HepG2 (cell line): ENCODE data around the gene SPRYD3. TPM values are rescaled to one million over a fixed set of nuclear protein-coding genes. Genes with fewer than 3 reads are reported as not detected.
A peak's percentile ranks its signal among the peaks of the same experiment; 100 is the strongest.

Source experiments
- AGO1 ChIP-seq: fragments of 200-400 bp; formaldehyde crosslinking; IDR thresholded peaks from 2 replicates; pipeline ENCODE4 v1.6.1; 2017; ENCODE audit warnings: mild to moderate bottlenecking, low read depth, low read length, moderate library complexity; ENCODE audit not compliant: poor library complexity, severe bottlenecking
- AGO2 ChIP-seq: fragments of 200-400 bp; formaldehyde crosslinking; optimal IDR thresholded peaks from 2 replicates; pipeline ENCODE3; 2017; ENCODE audit warnings: mild to moderate bottlenecking, low read depth, low read length, moderate library complexity
- AHR ChIP-seq: IDR thresholded peaks from 2 replicates; pipeline ENCODE4 v1.6.1; 2018; ENCODE audit warnings: missing genetic modification reagents, missing compliant biosample characterization
- HMG20A ChIP-seq: IDR thresholded peaks from 2 replicates; pipeline ENCODE4 v1.6.1; 2016; ENCODE audit warnings: borderline replicate concordance
- LCORL ChIP-seq, 2 experiments: fragments of 450-650 bp in 1 of 2; sonication (generic) in 1 of 2; formaldehyde crosslinking in 1 of 2; IDR thresholded peaks; 2 replicates each; pipeline versions ENCODE4 v1.5.0 to v1.6.1; 2017 to 2020; ENCODE audit warnings: antibody characterized with exemption in 1 of 2, missing genetic modification reagents in 1 of 2
- NFIB ChIP-seq: sonication (generic); formaldehyde crosslinking; IDR thresholded peaks from 2 replicates; pipeline ENCODE4 v1.9.0; 2021; ENCODE audit warnings: missing genetic modification reagents, mild to moderate bottlenecking, borderline replicate concordance
- REXO4 ChIP-seq: sonication (generic); formaldehyde crosslinking; IDR thresholded peaks from 2 replicates; pipeline ENCODE4 v1.8.0; 2022; ENCODE audit warnings: missing genetic modification reagents, mild to moderate bottlenecking, borderline replicate concordance
- RFX5 ChIP-seq: IDR thresholded peaks from 2 replicates; pipeline ENCODE4 v1.6.1; 2011; ENCODE audit warnings: low read depth, low read length, improper control_type of control experiment
- STAG1 ChIP-seq: sonication (generic); formaldehyde crosslinking; IDR thresholded peaks from 2 replicates; pipeline ENCODE4 v1.4.0; 2020; ENCODE audit warnings: missing genetic modification reagents
- ZC3H4 ChIP-seq: sonication (generic); formaldehyde crosslinking; IDR thresholded peaks from 2 replicates; pipeline ENCODE4 v1.4.0; 2020; ENCODE audit warnings: missing genetic modification reagents, borderline replicate concordance
- ZNF232 ChIP-seq: sonication (generic); formaldehyde crosslinking; IDR thresholded peaks from 2 replicates; pipeline ENCODE4 v1.4.0; 2020; ENCODE audit warnings: missing genetic modification reagents, borderline replicate concordance
- ZNF335 ChIP-seq: sonication (generic); formaldehyde crosslinking; IDR thresholded peaks from 2 replicates; pipeline ENCODE4 v1.4.0; 2020; ENCODE audit warnings: missing genetic modification reagents
- ZNF34 ChIP-seq: sonication (generic); formaldehyde crosslinking; IDR thresholded peaks from 2 replicates; pipeline ENCODE4 v1.4.0; 2020; ENCODE audit warnings: mild to moderate bottlenecking, missing genetic modification reagents, borderline replicate concordance
- polyA plus RNA-seq, 8 experiments: library from polyadenylated mRNA; depleted of rRNA in 3 of 8; stranded (reverse) in 7 of 8; unstranded in 1 of 8; fragments of >200 nt; fragmentation: Illumina TruSeq in 4 of 8; extraction: Trizol in 4 of 8; gene quantifications; 2 replicates each; pipeline versions ENCODE4 v1.2.1 to v1.2.3, GENCODE V29; 2011 to 2016; ENCODE audit warnings: low read depth in 4 of 8, missing spikeins in 1 of 8, mixed read lengths in 1 of 8; ENCODE audit not compliant: insufficient read depth in 1 of 8
- total RNA-seq, 5 experiments: library from RNA; depleted of rRNA; stranded (reverse); fragments of >200 nt; fragmentation: Illumina TruSeq; extraction: Trizol; gene quantifications; 2 replicates each; pipeline ENCODE4 v1.2.3, GENCODE V29; 2016; ENCODE audit warnings: low read depth in 1 of 5
- TF ChIP-seq, protein P1 (sequence below): sonication (generic); formaldehyde crosslinking; IDR thresholded peaks from 2 replicates; pipeline ENCODE4 v1.4.0; 2020; ENCODE audit warnings: missing genetic modification reagents
- TF ChIP-seq, protein P2 (sequence below): sonication (generic); formaldehyde crosslinking; IDR thresholded peaks from 2 replicates; pipeline ENCODE4 v1.5.0; 2020; ENCODE audit warnings: mild to moderate bottlenecking, missing genetic modification reagents, borderline replicate concordance
- TF ChIP-seq, protein P3 (sequence below): IDR thresholded peaks from 2 replicates; pipeline ENCODE4 v1.6.1; 2016; ENCODE audit warnings: missing genetic modification reagents, missing compliant biosample characterization
- TF ChIP-seq, protein P4 (sequence below): sonication (generic); formaldehyde crosslinking; conservative IDR thresholded peaks from 2 replicates; pipeline ENCODE4 v1.8.0; 2022; ENCODE audit warnings: mild to moderate bottlenecking, moderate library complexity, missing genetic modification reagents
- TF ChIP-seq, protein P5 (sequence below): sonication (generic); formaldehyde crosslinking; IDR thresholded peaks from 2 replicates; pipeline ENCODE4 v1.8.1; 2023; ENCODE audit warnings: mild to moderate bottlenecking, missing genetic modification reagents, borderline replicate concordance

SPRYD3 gene
- total and polyA plus RNA-seq, 2 of the 13 experiments (the other 11 are each of a cell fraction or from before 2014, with no cell fraction given): 9.0 to 9.2 TPM

DNA sequence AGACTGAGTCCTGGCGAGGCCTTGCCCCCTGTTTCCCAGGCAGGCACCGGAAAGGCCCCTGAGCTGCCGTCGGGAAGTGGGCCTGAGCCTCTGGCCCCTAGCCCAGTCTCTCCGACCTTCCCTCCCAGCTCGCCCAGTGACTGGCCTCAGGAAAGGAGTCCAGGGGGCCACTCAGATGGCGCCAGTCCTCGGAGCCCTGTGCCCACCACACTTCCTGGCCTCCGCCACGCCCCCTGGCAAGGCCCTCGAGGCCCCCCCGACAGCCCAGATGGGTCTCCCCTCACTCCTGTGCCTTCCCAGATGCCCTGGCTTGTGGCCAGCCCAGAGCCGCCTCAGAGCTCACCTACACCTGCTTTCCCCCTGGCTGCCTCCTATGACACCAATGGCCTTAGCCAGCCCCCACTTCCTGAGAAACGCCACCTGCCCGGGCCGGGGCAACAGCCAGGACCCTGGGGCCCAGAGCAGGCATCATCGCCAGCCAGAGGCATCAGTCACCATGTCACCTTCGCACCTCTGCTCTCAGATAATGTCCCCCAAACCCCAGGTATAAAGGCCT is 18.4 kb downstream of the SPRYD3 start (continued):
- TF ChIP-seq, protein P1, sequence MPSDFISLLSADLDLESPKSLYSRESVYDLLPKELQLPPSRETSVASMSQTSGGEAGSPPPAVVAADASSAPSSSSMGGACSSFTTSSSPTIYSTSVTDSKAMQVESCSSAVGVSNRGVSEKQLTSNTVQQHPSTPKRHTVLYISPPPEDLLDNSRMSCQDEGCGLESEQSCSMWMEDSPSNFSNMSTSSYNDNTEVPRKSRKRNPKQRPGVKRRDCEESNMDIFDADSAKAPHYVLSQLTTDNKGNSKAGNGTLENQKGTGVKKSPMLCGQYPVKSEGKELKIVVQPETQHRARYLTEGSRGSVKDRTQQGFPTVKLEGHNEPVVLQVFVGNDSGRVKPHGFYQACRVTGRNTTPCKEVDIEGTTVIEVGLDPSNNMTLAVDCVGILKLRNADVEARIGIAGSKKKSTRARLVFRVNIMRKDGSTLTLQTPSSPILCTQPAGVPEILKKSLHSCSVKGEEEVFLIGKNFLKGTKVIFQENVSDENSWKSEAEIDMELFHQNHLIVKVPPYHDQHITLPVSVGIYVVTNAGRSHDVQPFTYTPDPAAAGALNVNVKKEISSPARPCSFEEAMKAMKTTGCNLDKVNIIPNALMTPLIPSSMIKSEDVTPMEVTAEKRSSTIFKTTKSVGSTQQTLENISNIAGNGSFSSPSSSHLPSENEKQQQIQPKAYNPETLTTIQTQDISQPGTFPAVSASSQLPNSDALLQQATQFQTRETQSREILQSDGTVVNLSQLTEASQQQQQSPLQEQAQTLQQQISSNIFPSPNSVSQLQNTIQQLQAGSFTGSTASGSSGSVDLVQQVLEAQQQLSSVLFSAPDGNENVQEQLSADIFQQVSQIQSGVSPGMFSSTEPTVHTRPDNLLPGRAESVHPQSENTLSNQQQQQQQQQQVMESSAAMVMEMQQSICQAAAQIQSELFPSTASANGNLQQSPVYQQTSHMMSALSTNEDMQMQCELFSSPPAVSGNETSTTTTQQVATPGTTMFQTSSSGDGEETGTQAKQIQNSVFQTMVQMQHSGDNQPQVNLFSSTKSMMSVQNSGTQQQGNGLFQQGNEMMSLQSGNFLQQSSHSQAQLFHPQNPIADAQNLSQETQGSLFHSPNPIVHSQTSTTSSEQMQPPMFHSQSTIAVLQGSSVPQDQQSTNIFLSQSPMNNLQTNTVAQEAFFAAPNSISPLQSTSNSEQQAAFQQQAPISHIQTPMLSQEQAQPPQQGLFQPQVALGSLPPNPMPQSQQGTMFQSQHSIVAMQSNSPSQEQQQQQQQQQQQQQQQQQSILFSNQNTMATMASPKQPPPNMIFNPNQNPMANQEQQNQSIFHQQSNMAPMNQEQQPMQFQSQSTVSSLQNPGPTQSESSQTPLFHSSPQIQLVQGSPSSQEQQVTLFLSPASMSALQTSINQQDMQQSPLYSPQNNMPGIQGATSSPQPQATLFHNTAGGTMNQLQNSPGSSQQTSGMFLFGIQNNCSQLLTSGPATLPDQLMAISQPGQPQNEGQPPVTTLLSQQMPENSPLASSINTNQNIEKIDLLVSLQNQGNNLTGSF (CRISPR knock-in tag): no peak
- TF ChIP-seq ZNF335 (CRISPR knock-in tag): no peak
- TF ChIP-seq, protein P2, sequence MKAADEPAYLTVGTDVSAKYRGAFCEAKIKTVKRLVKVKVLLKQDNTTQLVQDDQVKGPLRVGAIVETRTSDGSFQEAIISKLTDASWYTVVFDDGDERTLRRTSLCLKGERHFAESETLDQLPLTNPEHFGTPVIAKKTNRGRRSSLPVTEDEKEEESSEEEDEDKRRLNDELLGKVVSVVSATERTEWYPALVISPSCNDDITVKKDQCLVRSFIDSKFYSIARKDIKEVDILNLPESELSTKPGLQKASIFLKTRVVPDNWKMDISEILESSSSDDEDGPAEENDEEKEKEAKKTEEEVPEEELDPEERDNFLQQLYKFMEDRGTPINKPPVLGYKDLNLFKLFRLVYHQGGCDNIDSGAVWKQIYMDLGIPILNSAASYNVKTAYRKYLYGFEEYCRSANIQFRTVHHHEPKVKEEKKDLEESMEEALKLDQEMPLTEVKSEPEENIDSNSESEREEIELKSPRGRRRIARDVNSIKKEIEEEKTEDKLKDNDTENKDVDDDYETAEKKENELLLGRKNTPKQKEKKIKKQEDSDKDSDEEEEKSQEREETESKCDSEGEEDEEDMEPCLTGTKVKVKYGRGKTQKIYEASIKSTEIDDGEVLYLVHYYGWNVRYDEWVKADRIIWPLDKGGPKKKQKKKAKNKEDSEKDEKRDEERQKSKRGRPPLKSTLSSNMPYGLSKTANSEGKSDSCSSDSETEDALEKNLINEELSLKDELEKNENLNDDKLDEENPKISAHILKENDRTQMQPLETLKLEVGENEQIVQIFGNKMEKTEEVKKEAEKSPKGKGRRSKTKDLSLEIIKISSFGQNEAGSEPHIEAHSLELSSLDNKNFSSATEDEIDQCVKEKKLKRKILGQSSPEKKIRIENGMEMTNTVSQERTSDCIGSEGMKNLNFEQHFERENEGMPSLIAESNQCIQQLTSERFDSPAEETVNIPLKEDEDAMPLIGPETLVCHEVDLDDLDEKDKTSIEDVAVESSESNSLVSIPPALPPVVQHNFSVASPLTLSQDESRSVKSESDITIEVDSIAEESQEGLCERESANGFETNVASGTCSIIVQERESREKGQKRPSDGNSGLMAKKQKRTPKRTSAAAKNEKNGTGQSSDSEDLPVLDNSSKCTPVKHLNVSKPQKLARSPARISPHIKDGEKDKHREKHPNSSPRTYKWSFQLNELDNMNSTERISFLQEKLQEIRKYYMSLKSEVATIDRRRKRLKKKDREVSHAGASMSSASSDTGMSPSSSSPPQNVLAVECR (CRISPR knock-in tag): no peak
- TF ChIP-seq AGO2: peak; percentile 69
- TF ChIP-seq HMG20A (CRISPR knock-in tag): no peak
- TF ChIP-seq LCORL (IDR thresholded peaks at IDR 0.05): no peak
- TF ChIP-seq LCORL (CRISPR knock-in tag; IDR thresholded peaks at IDR 0.05): no peak
- peak; percentile 15 for TF ChIP-seq AGO1
- no peak for TF ChIP-seq NFIB (CRISPR knock-in tag)
- 0 out of 2 replicates have a peak, but pooled peaks have one; percentile 8 for TF ChIP-seq AHR
- TF ChIP-seq ZC3H4 (CRISPR knock-in tag): no peak
- TF ChIP-seq, protein P3, sequence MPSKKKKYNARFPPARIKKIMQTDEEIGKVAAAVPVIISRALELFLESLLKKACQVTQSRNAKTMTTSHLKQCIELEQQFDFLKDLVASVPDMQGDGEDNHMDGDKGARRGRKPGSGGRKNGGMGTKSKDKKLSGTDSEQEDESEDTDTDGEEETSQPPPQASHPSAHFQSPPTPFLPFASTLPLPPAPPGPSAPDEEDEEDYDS (CRISPR knock-in tag): no peak
- TF ChIP-seq, protein P4, sequence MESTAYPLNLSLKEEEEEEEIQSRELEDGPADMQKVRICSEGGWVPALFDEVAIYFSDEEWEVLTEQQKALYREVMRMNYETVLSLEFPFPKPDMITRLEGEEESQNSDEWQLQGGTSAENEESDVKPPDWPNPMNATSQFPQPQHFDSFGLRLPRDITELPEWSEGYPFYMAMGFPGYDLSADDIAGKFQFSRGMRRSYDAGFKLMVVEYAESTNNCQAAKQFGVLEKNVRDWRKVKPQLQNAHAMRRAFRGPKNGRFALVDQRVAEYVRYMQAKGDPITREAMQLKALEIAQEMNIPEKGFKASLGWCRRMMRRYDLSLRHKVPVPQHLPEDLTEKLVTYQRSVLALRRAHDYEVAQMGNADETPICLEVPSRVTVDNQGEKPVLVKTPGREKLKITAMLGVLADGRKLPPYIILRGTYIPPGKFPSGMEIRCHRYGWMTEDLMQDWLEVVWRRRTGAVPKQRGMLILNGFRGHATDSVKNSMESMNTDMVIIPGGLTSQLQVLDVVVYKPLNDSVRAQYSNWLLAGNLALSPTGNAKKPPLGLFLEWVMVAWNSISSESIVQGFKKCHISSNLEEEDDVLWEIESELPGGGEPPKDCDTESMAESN (CRISPR knock-in tag): no peak
- TF ChIP-seq STAG1 (CRISPR knock-in tag): no peak
- no peak for TF ChIP-seq ZNF232 (CRISPR knock-in tag)
- TF ChIP-seq, protein P5, sequence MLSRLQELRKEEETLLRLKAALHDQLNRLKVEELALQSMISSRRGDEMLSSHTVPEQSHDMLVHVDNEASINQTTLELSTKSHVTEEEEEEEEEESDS (CRISPR knock-in tag): no peak
- TF ChIP-seq RFX5: no peak
- TF ChIP-seq REXO4 (CRISPR knock-in tag): no peak
- no peak for TF ChIP-seq ZNF34 (CRISPR knock-in tag)
